CD1c-positive myeloid dendritic cell (primary cell): ENCODE data around the gene AWAT1.
"Not testable (repeated sequence)": the region's sequence is repeated elsewhere in the genome, so short reads cannot be mapped to it uniquely, and the experiment has no call there.

Experiments used
- DNase-seq: peaks from one replicate; pipeline ENCODE4 v3.0.0-alpha.2; 2016; ENCODE audit errors: extremely low spot score

The AWAT1 gene

DNA sequence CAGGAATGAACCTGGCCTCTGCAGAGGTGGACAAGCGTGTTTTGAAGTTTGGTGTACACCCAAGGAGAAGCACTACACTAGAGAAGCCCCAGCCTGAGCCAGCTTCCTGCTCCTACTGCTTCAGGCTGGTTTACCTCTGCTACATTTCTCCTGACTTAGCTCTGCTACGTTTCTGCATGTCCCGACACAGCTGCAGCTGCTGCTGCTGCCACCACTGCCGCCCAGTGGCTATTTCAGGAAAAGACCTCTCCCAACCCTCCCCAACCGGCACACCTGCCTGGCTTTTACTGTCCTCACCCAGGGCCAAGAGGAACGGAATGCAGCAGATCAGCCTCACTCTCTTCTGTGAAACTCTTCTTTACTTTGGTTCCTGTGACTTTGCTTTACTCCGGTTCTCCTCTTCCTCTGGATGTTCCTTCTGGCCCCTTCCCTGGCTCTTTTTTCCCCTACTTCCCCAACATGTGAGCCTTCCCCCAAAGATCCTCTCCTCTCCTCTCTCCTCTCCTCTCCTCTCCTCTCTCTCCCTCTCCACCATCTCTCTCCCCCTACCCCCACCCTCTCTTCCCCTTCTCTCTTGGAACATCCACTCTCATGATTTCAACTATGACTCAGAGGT is 28.6 kb downstream of the AWAT1 start:
- DNase-seq = peak; percentile 1

DNA sequence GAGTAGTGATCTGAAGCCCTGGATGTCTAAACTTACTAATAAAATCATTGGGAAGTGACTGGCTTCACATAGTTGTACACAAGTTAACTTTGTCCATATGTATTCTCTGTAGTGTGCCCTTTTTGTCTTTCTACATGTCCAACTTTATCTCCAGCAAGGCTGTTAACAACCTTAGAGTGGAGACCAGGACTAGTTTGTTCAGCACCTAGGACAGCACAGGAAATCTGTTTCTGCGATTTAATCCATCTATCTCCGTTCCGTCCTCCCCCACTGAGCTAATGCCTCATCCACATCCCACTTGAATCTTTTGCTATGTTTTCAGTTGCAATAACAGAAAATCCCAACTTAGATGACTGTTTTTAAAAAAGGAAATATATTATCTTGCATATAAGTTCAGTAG is 30.3 kb downstream of the AWAT1 start:
- DNase-seq = no peak

DNA sequence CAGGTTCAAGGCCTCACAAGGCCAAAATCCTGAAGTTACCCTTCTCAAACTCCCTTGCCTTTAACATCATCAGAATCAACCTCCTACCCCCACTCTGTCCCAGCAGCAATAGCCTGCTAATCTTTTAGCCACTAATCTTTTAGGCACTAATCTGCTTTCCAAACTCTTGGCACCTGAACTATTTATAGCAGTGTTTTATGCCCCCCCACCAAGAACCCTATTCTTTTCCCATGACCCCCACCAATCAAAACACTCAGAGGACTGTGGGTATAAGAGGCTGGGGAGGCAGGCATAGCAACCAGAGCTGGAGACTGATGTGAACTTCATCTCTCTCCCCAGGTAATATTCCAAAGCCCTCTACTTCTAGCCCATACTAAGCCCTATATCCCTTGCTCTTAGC is 33.6 kb downstream of the AWAT1 start, which contains the start of gene ARR3:
TSS of gene ARR3 (plus strand) at position 301 of the 400 bp plus-strand sequence. CDS start 1,052 bp downstream, outside the sequence.
- DNase-seq = no peak

DNA sequence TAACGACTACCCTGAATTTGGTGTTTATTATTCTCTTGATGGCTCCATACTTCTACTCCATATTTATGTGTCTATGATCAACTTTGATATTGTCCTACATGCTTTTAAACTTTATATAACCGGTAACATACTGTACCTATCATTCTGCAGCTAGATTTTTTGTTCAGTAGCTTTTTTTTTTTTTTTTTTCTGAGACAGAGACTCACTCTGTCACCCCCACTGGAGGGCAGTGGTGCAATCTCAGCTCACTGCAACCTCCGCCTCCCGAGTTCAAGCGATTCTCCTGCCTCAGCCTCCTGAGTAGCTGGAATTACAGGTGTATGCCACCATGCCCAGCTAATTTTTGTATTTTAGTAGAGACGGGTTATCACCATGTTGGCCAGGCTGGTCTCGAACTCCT is 39.6 kb downstream of the AWAT1 start:
- DNase-seq = not testable (repeated sequence)

DNA sequence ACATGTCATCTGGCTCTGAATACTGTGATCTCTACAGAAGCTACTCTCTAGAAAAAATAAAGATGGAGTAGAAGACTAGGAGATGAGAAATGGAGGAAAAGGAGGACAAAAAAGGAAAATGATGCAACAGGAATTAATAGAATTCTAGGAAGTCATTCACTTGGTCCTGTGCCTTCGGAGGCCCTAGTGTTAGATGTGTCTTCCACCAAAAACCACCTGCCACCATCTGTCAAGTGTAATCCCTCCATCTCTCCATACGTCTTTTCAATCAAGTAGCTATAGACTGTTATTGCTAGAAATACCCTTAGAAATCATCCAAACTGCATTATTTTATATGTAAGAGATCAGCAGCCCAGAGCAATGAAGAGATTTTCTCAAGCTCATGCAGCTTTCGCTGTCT is 44.6 kb downstream of the AWAT1 start:
- no peak for DNase-seq

DNA sequence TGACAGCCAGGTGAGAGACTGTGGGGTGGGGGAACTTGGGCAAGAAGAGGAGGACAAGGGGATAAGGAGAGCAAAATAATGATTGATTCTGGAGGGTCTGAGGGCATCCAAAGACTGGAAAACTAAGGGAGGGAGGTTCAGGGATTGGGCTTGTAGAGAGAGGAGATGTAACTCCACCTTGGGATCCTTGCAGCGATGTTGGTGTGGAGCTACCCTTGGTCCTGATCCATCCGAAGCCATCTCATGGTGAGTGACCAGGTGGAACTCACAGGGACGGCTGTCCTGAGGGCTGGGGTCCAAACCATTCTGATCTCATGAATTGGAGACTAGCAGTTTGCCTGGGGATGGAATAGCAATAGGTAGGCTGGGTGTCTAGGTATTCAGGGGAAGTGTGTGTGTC is 46.1 kb downstream of the AWAT1 start:
- DNase-seq = no peak

DNA sequence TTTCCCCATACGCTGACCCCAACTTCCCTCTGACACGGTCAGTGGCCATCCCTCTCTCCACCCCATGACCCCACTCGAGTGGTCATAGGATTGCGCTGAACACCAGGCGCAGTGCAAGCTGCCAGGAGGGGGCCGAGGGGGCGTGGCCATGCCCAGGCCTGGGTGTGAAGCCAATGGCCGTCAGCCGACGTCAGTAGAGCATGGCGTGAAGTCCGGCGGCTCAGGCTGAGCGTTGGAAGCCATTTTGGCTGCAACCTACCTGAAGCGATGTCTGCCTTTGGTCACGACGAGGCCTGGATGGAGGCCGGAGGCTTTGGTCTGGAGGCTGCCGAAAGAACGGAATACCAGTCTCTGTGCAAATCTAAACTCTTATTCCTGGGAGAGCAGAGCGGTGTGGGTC is 47.5 kb downstream of the AWAT1 start, which contains the start of gene RAB41:
TSS of gene RAB41 (plus strand) at position 222 of the 400 bp plus-strand sequence. CDS start at position 268, 46 bp downstream.
- no peak for DNase-seq

DNA sequence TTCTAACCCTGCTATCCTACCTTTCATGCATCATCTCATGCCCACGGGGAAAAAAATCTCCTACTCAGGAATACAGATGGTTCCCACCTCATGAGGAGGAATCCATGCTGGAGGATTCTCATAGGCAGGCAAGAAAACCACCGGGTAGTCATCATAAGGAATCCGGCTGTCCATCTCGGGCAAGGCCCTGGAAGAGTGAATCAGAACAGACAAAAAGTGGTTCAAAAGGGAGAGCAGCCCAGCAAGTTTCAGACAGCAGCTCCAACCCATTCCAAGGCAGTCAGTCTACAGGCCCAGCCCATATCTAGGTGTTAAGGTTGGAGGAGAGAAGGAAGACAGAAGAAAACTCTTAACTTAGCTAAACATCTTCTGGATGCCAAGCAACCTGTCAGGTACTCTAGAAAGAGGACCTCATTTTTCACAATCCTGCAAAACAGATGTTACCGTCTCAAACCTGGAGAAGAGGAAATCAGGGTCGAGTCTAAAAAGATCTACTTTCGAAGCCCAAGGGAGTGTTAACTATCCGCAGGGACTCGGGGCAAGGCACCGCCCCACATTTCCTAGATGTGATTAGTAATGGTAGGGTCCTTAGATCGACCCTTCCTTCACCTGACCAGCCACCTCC is 54.8 kb downstream of the AWAT1 start:
- DNase-seq = no peak
